GM23248 (cell line): ENCODE data around the gene PRSS22. TPM values are rescaled to one million over a fixed set of nuclear protein-coding genes. Genes with fewer than 3 reads are reported as not detected.
A peak's percentile ranks its signal among the peaks of the same experiment; 100 is the strongest.

ENCODE experiments used
- DNase-seq: peaks from one replicate; pipeline ENCODE4 v3.0.0-alpha.2; 2015
- H2AFZ ChIP-seq: fragments of 200-600 bp; sonication (generic); 2 replicates; pipeline ENCODE4 v1.6.1; 2016; ENCODE audit warnings: antibody characterized with exemption
- H3F3A ChIP-seq: fragments of 200-600 bp; sonication (generic); 2 replicates; pipeline ENCODE4 v1.6.1; 2016; ENCODE audit warnings: mild to moderate bottlenecking, antibody characterized with exemption, mixed run types; ENCODE audit not compliant: insufficient read depth
- H3K27ac ChIP-seq: fragments of 200-600 bp; sonication (generic); 2 replicates; pipeline ENCODE4 v1.5.1; 2016; ENCODE audit warnings: mild to moderate bottlenecking
- H3K27me3 ChIP-seq: fragments of 200-600 bp; sonication (generic); replicated peaks from 2 replicates; pipeline ENCODE4 v1.6.1; 2016; ENCODE audit warnings: mild to moderate bottlenecking; ENCODE audit not compliant: insufficient read depth
- H3K36me3 ChIP-seq: fragments of 200-600 bp; sonication (generic); 2 replicates; pipeline ENCODE4 v1.6.1; 2016; ENCODE audit warnings: low read depth, mild to moderate bottlenecking
- H3K4me1 ChIP-seq: fragments of 200-600 bp; sonication (generic); 2 replicates; pipeline ENCODE4 v1.6.1; 2016; ENCODE audit warnings: mild to moderate bottlenecking; ENCODE audit not compliant: insufficient read depth
- H3K4me2 ChIP-seq: fragments of 200-600 bp; sonication (generic); one replicate; pipeline ENCODE4 v1.6.1; 2016; ENCODE audit warnings: mild to moderate bottlenecking; ENCODE audit not compliant: unreplicated experiment
- H3K4me3 ChIP-seq: fragments of 200-600 bp; sonication (generic); 2 replicates; pipeline ENCODE4 v1.5.1; 2016; ENCODE audit warnings: mild to moderate bottlenecking
- H3K79me2 ChIP-seq: fragments of 200-600 bp; sonication (generic); 2 replicates; pipeline ENCODE4 v1.6.1; 2016; ENCODE audit warnings: mild to moderate bottlenecking; ENCODE audit not compliant: insufficient read depth
- H3K9ac ChIP-seq: fragments of 200-600 bp; sonication (generic); 2 replicates; pipeline ENCODE4 v1.6.1; 2016; ENCODE audit warnings: mild to moderate bottlenecking
- H3K9me2 ChIP-seq: fragments of 200-600 bp; sonication (generic); 2 replicates; pipeline ENCODE4 v1.6.1; 2016; ENCODE audit warnings: mixed run types, mild to moderate bottlenecking, moderate library complexity; ENCODE audit not compliant: insufficient read depth
- H3K9me3 ChIP-seq: fragments of 200-600 bp; sonication (generic); one replicate; pipeline ENCODE4 v1.6.1; 2017; ENCODE audit warnings: low read depth
- H4K20me1 ChIP-seq: fragments of 200-600 bp; sonication (generic); 2 replicates; pipeline ENCODE4 v1.6.0; 2016; ENCODE audit not compliant: insufficient read depth
- EZH2 ChIP-seq: fragments of 200-600 bp; sonication (generic); IDR thresholded peaks from 2 replicates; pipeline ENCODE4 v1.6.1; 2018; ENCODE audit warnings: antibody characterized with exemption, mild to moderate bottlenecking; ENCODE audit not compliant: insufficient read depth, poor library complexity, severe bottlenecking
- EZH2phosphoT487 ChIP-seq: fragments of 200-600 bp; sonication (generic); IDR thresholded peaks from 2 replicates; pipeline ENCODE4 v1.6.1; 2018; ENCODE audit warnings: antibody characterized with exemption, moderate library complexity, mild to moderate bottlenecking, low read depth; ENCODE audit not compliant: insufficient read depth
- WGBS, 2 experiments: methylation state at CpG; one replicate each; pipeline ENCODE4 v1.1.6; 2015 to 2017; ENCODE audit warnings: low lambda C conversion rate in 2 of 2, low coverage in 1 of 2; ENCODE audit errors: missing lambda C conversion rate in 2 of 2; 5-methylcytosine and 5-hydroxymethylcytosine counted together
- in situ Hi-C: fragments of 300-500 bp; cut with MboI; formaldehyde crosslinking; loops from 2 replicates; pipeline ENCODE4 v1.15.0; 2020
- polyA plus RNA-seq: library from polyadenylated mRNA; unstranded; fragments of >200 nt; fragmentation: Nextera tagmentation; extraction: Ambion mirVana; gene quantifications from 2 replicates; pipeline ENCODE4 v1.2.1, GENCODE V29; 2016
- total RNA-seq: library from RNA; depleted of rRNA; stranded (reverse); fragments of >200 nt; shearing (Covaris generic); gene quantifications from 2 replicates; pipeline ENCODE4 v1.2.3, GENCODE V29; 2014

Gene PRSS22
- total and polyA plus RNA-seq, 2 experiments from 2014 or later = not detected

- Histone ChIP-seq H3K9me2 (no peaks in the 10 kb centered on the region), H3K4me2 (no peak overlapping the region), H3K9ac (no peak overlapping the region), H3K4me3 (no peak overlapping the region), H3K27me3 (no peaks in the 10 kb centered on the region), H3K79me2 (no peaks in the 10 kb centered on the region), H4K20me1 (no peaks in the 10 kb centered on the region), H2AFZ (no peak overlapping the region), H3K4me1 (peaks cover 7% of the 10 kb centered on the region), H3F3A (peaks cover 9% of the 10 kb centered on the region), H3K9me3 (no peaks in the 10 kb centered on the region), H3K36me3 (no peaks in the 10 kb centered on the region), H3K27ac (no peak overlapping the region)
- in situ Hi-C loops = no loop called here
- WGBS, 2 experiments = 93 to 95% methylated on average over 12 to 15 of the region's 15 CpGs
- no peak for TF ChIP-seq EZH2phosphoT487
- no peak for TF ChIP-seq EZH2
- DNase-seq = no peak
These were observed 42.6 kb upstream of the PRSS22 start for GRCh38 chr16:2900526-2901075.

GRCh38 chr16:2899564-2900072, 41.6 kb upstream of the PRSS22 start:
- H3K36me3 ChIP-seq = no peaks in the 10 kb centered on the region
- 97% methylated on average over 13 of the region's 13 CpGs for WGBS, 2 experiments

GRCh38 chr16:2898831-2899563, 41.0 kb upstream of the PRSS22 start:
- Histone ChIP-seq H3K9ac (no peak overlapping the region), H3F3A (peaks cover 9% of the 10 kb centered on the region), H2AFZ (no peak overlapping the region), H3K79me2 (0 out of 2 replicates have a peak, but pooled peaks cover 2% of the 10 kb centered on the region), H3K4me2 (no peak overlapping the region), H4K20me1 (no peaks in the 10 kb centered on the region), H3K27me3 (no peaks in the 10 kb centered on the region), H3K9me2 (no peaks in the 10 kb centered on the region), H3K27ac (no peak overlapping the region), H3K36me3 (no peaks in the 10 kb centered on the region), H3K9me3 (no peaks in the 10 kb centered on the region), H3K4me1 (peaks cover 8% of the 10 kb centered on the region), H3K4me3 (no peak overlapping the region)
- DNase-seq = no peak
- in situ Hi-C loops = no loop called here
- WGBS, 2 experiments = 90% methylated on average over 10 of the region's 10 CpGs
- TF ChIP-seq EZH2phosphoT487 = no peak
- no peak for TF ChIP-seq EZH2

More at GRCh38 chr16:2899564-2900072, 41.6 kb upstream of the PRSS22 start:
- H2AFZ ChIP-seq = no peak overlapping the region
- H3K4me1 ChIP-seq = peaks cover 8% of the 10 kb centered on the region
- no peak overlapping the region for H3K27ac ChIP-seq
- TF ChIP-seq EZH2 = no peak
- TF ChIP-seq EZH2phosphoT487 = no peak
- no peak overlapping the region for H3K9ac ChIP-seq
- no peaks in the 10 kb centered on the region for H3K79me2 ChIP-seq
- H3K27me3 ChIP-seq = no peaks in the 10 kb centered on the region
- H3K9me3 ChIP-seq = no peaks in the 10 kb centered on the region
- H3F3A ChIP-seq = peaks cover 9% of the 10 kb centered on the region
- H3K9me2 ChIP-seq = no peaks in the 10 kb centered on the region
- in situ Hi-C loops = no loop called here
- no peak for DNase-seq
- no peak overlapping the region for H3K4me3 ChIP-seq
- no peaks in the 10 kb centered on the region for H4K20me1 ChIP-seq
- H3K4me2 ChIP-seq = no peak overlapping the region

GRCh38 chr16:2897110-2897509, 39.1 kb upstream of the PRSS22 start:
- H3K4me3 ChIP-seq = no peak overlapping the region
- H3F3A ChIP-seq = no peaks in the 10 kb centered on the region
- no peak overlapping the region for H3K27ac ChIP-seq
- peak; percentile 51 for DNase-seq
- H3K4me2 ChIP-seq = no peak overlapping the region
- H4K20me1 ChIP-seq = no peaks in the 10 kb centered on the region
- no peak overlapping the region for H3K9ac ChIP-seq
- H3K36me3 ChIP-seq = no peaks in the 10 kb centered on the region
- H3K4me1 ChIP-seq = peaks cover 5% of the 10 kb centered on the region
- TF ChIP-seq EZH2phosphoT487 = no peak
- no peak for TF ChIP-seq EZH2
- H3K9me2 ChIP-seq = no peaks in the 10 kb centered on the region
- no peaks in the 10 kb centered on the region for H3K27me3 ChIP-seq
- H3K9me3 ChIP-seq = no peaks in the 10 kb centered on the region
- peaks cover 19% of the 10 kb centered on the region for H3K79me2 ChIP-seq
- no peak overlapping the region for H2AFZ ChIP-seq
- in situ Hi-C loops = no loop called here
- WGBS, 2 experiments = 48 to 55% methylated on average over 7 of the region's 7 CpGs
